Mesenchymal stem cell (in vitro differentiated cells and primary cell): ENCODE measurements around the gene DPF1.
A peak's percentile ranks its signal among the peaks of the same experiment; 100 is the strongest.

Experiments used
- DNase-seq: peaks from one replicate; pipeline ENCODE4 v3.0.0-alpha.2; 2013
- H2AFZ ChIP-seq: one replicate; pipeline ENCODE4 v1.6.1; 2013; ENCODE audit warnings: low read depth, mild to moderate bottlenecking, control low read depth, inconsistent platforms, low read length, moderate library complexity
- H2AK5ac ChIP-seq: 2 replicates; pipeline ENCODE4 v1.6.1; 2013; ENCODE audit warnings: low read length, moderate library complexity, mild to moderate bottlenecking, inconsistent platforms; ENCODE audit not compliant: severe bottlenecking
- H2BK120ac ChIP-seq: one replicate; pipeline ENCODE4 v1.6.1; 2013; ENCODE audit warnings: low read depth, mild to moderate bottlenecking, inconsistent platforms, low read length, moderate library complexity
- H2BK12ac ChIP-seq, 2 experiments: one replicate each; pipeline ENCODE4 v1.6.1; 2013; ENCODE audit warnings: inconsistent platforms in 2 of 2, low read length in 2 of 2, mild to moderate bottlenecking in 2 of 2, moderate library complexity in 2 of 2, control low read depth in 1 of 2
- H2BK15ac ChIP-seq: one replicate; pipeline ENCODE4 v1.6.1; 2013; ENCODE audit warnings: mild to moderate bottlenecking, low read depth, inconsistent platforms; ENCODE audit not compliant: poor library complexity, severe bottlenecking
- H2BK5ac ChIP-seq: 2 replicates; pipeline ENCODE4 v1.6.1; 2013; ENCODE audit warnings: low read depth, mild to moderate bottlenecking, low read length, control low read depth, inconsistent platforms; ENCODE audit not compliant: poor library complexity, severe bottlenecking
- H3K14ac ChIP-seq, 2 experiments: one replicate each; pipeline ENCODE4 v1.6.1; 2013; ENCODE audit warnings: inconsistent platforms in 2 of 2, low read length in 2 of 2, control low read depth in 1 of 2, mild to moderate bottlenecking in 1 of 2, moderate library complexity in 1 of 2
- H3K18ac ChIP-seq, 2 experiments: one replicate each; pipeline ENCODE4 v1.6.1; 2013; ENCODE audit warnings: inconsistent platforms in 2 of 2, low read length in 2 of 2, control low read depth in 1 of 2, low read depth in 1 of 2, mild to moderate bottlenecking in 1 of 2
- H3K23ac ChIP-seq, 2 experiments: one replicate each; pipeline ENCODE4 v1.6.1; 2013; ENCODE audit warnings: inconsistent platforms in 2 of 2, low read length in 2 of 2, mild to moderate bottlenecking in 2 of 2, moderate library complexity in 2 of 2, control low read depth in 1 of 2
- H3K27ac ChIP-seq: 2 replicates; pipeline ENCODE4 v1.5.1; 2013; ENCODE audit warnings: mild to moderate bottlenecking, moderate library complexity, low read length, control low read depth, inconsistent platforms; ENCODE audit not compliant: poor library complexity, severe bottlenecking
- H3K27me3 ChIP-seq, 2 experiments: 2 replicates each; pipeline versions ENCODE4 v1.6.1 to v1.7.0; 2013; ENCODE audit warnings: low read length in 2 of 2, mild to moderate bottlenecking in 2 of 2, moderate library complexity in 2 of 2, control low read depth in 1 of 2, inconsistent platforms in 1 of 2; ENCODE audit not compliant: control insufficient read depth in 1 of 2, insufficient read depth in 1 of 2
- H3K36me3 ChIP-seq, 2 experiments: 2 replicates each; pipeline versions ENCODE4 v1.6.1 to v1.7.0; 2013; ENCODE audit warnings: low read length in 2 of 2, control low read depth in 1 of 2, inconsistent platforms in 1 of 2, low read depth in 1 of 2, mild to moderate bottlenecking in 1 of 2; ENCODE audit not compliant: insufficient read depth in 2 of 2, control insufficient read depth in 1 of 2
- H3K4ac ChIP-seq, 2 experiments: one replicate each; pipeline ENCODE4 v1.6.1; 2013; ENCODE audit warnings: inconsistent platforms in 2 of 2, low read length in 2 of 2, mild to moderate bottlenecking in 2 of 2, moderate library complexity in 2 of 2, control low read depth in 1 of 2, low read depth in 1 of 2
- H3K4me1 ChIP-seq: 2 replicates; pipeline ENCODE4 v1.6.1; 2013; ENCODE audit warnings: low read depth, low read length, control low read depth; ENCODE audit not compliant: control insufficient read depth, insufficient read depth
- H3K4me2 ChIP-seq: 2 replicates; pipeline ENCODE4 v1.6.1; 2013; ENCODE audit warnings: low read length, mild to moderate bottlenecking, inconsistent platforms; ENCODE audit not compliant: poor library complexity, severe bottlenecking
- H3K4me3 ChIP-seq, 2 experiments: 2 replicates each; pipeline versions ENCODE4 v1.5.1 to v1.7.0; 2013; ENCODE audit warnings: low read length in 2 of 2, mild to moderate bottlenecking in 2 of 2, control low read depth in 1 of 2, low read depth in 1 of 2; ENCODE audit not compliant: insufficient read depth in 1 of 2
- H3K79me1 ChIP-seq: replicated peaks from 2 replicates; pipeline ENCODE4 v1.6.1; 2013; ENCODE audit warnings: mild to moderate bottlenecking, control low read depth, low read length, inconsistent platforms; ENCODE audit not compliant: poor library complexity, severe bottlenecking
- H3K9ac ChIP-seq: 2 replicates; pipeline ENCODE4 v1.7.0; 2013; ENCODE audit warnings: mild to moderate bottlenecking, low read length, moderate library complexity
- H3K9me3 ChIP-seq: 2 replicates; pipeline ENCODE4 v1.7.0; 2013; ENCODE audit warnings: mild to moderate bottlenecking, low read length; ENCODE audit not compliant: control insufficient read depth
- H4K8ac ChIP-seq: one replicate; pipeline ENCODE4 v1.6.1; 2013; ENCODE audit warnings: inconsistent platforms, mild to moderate bottlenecking, low read length, moderate library complexity
- H4K91ac ChIP-seq: one replicate; pipeline ENCODE4 v1.6.1; 2013; ENCODE audit warnings: mild to moderate bottlenecking, low read length, inconsistent platforms
- WGBS: methylation state at CpG from one replicate; pipeline ENCODE4 v1.1.7; 2013; ENCODE audit warnings: mixed read lengths; 5-methylcytosine and 5-hydroxymethylcytosine counted together

The DPF1 gene

DNA sequence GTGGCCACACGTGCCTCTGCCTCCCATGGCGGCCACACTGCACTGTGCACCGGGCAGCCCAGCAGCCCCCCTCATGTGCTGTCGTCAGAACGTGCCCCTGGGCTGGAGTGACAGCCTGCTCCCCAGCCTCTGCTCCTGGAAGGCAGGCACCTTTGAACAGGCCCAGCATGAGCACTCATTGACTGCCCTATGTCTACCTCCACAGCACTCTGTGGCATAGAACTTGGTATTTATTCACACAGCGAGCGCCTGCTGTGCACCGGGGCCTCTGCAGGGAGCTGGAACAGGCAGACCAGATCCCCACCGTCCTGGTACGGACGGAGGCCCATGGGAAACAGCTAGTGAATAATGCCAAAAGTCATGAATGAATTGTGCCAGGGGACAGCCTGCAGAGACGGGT is 53.7 kb downstream of the DPF1 start:
- no peak overlapping the region for H3K18ac ChIP-seq
- no peak overlapping the region for H2BK12ac ChIP-seq
- no peak overlapping the region for H3K23ac ChIP-seq
- no peak overlapping the region for H2BK15ac ChIP-seq
- no peaks in the 10 kb centered on the region for H3K27me3 ChIP-seq
- no peak overlapping the region for H2BK5ac ChIP-seq
- H3K79me1 ChIP-seq: peaks cover 44% of the 10 kb centered on the region
- no peak overlapping the region for H2BK120ac ChIP-seq
- no peak for DNase-seq
- WGBS: 95% methylated on average over 12 of the region's 12 CpGs
- H3K9ac ChIP-seq: no peak overlapping the region
- H3K4me3 ChIP-seq: no peak overlapping the region
- H3K27ac ChIP-seq: no peak overlapping the region
- no peaks in the 10 kb centered on the region for H3K4me1 ChIP-seq
- no peak overlapping the region for H3K4me2 ChIP-seq
- H4K91ac ChIP-seq: no peak overlapping the region
- no peaks in the 10 kb centered on the region for H3K9me3 ChIP-seq
- H4K8ac ChIP-seq: no peak overlapping the region
- no peak overlapping the region for H2AK5ac ChIP-seq
- no peak overlapping the region for H2AFZ ChIP-seq
- H3K14ac ChIP-seq: peak overlapping the region in 1 of 2 experiments; percentile 36
- H3K4ac ChIP-seq: no peak overlapping the region
- peaks cover 46 to 80% of the 10 kb centered on the region in 2 experiments for H3K36me3 ChIP-seq

DNA sequence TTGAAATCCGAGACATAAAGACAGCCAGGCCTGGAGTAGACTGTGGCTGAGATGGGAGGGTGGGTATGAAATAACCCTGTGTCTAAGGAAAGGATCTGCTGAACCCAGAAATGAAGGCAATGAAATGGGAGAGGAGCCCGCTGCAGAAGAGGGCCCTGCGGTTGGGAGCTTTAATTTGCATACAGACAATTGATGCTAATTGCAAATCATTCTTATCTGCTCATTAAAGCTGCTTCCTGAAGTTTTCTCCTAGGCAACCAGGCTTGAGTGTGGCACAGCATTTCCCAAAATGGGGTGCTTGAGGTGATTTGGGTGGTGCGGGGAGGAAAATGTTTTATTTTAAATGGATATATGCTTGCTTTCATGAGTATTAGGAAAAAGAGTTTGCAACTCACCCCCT is 55.4 kb downstream of the DPF1 start:
- H3K18ac ChIP-seq: no peak overlapping the region
- H3K79me1 ChIP-seq: peaks cover 40% of the 10 kb centered on the region
- H2AFZ ChIP-seq: no peak overlapping the region
- 99% methylated on average over 4 of the region's 4 CpGs for whole genome bisulfite sequencing
- H2BK15ac ChIP-seq: no peak overlapping the region
- no peak overlapping the region for H2BK12ac ChIP-seq
- no peak overlapping the region for H3K4me3 ChIP-seq
- H3K36me3 ChIP-seq: peaks cover 62 to 82% of the 10 kb centered on the region in 2 experiments
- H2BK120ac ChIP-seq: no peak overlapping the region
- H2AK5ac ChIP-seq: no peak overlapping the region
- DNase-seq: no peak
- no peaks in the 10 kb centered on the region for H3K4me1 ChIP-seq
- no peak overlapping the region for H3K4ac ChIP-seq
- H4K91ac ChIP-seq: no peak overlapping the region
- no peaks in the 10 kb centered on the region for H3K9me3 ChIP-seq
- no peak overlapping the region for H3K14ac ChIP-seq
- H4K8ac ChIP-seq: no peak overlapping the region
- no peak overlapping the region for H3K23ac ChIP-seq
- H3K9ac ChIP-seq: no peak overlapping the region
- no peak overlapping the region for H3K4me2 ChIP-seq
- no peak overlapping the region for H3K27ac ChIP-seq
- H2BK5ac ChIP-seq: no peak overlapping the region
- no peaks in the 10 kb centered on the region for H3K27me3 ChIP-seq

- H2AK5ac ChIP-seq: no peak overlapping the region
- no peak overlapping the region for H2BK15ac ChIP-seq
- H3K4me2 ChIP-seq: no peak overlapping the region
- H3K9me3 ChIP-seq: peaks cover 13% of the 10 kb centered on the region
- H3K4me1 ChIP-seq: no peaks in the 10 kb centered on the region
- no peak overlapping the region for H2BK12ac ChIP-seq
- H3K23ac ChIP-seq: no peak overlapping the region
- H4K91ac ChIP-seq: no peak overlapping the region
- H3K9ac ChIP-seq: no peak overlapping the region
- no peak overlapping the region for H3K4ac ChIP-seq
- no peaks in the 10 kb centered on the region for H3K27me3 ChIP-seq
- no peak for DNase-seq
- peaks cover 74 to 83% of the 10 kb centered on the region in 2 experiments for H3K36me3 ChIP-seq
- no peak overlapping the region for H3K4me3 ChIP-seq
- no peak overlapping the region for H2BK5ac ChIP-seq
- WGBS: 97% methylated on average over 6 of the region's 6 CpGs
- H3K27ac ChIP-seq: no peak overlapping the region
- H2AFZ ChIP-seq: no peak overlapping the region
- no peak overlapping the region for H4K8ac ChIP-seq
- peaks cover 23% of the 10 kb centered on the region for H3K79me1 ChIP-seq
- H2BK120ac ChIP-seq: no peak overlapping the region
- H3K18ac ChIP-seq: no peak overlapping the region
- H3K14ac ChIP-seq: no peak overlapping the region
Observed at GRCh38 chr19:38165335-38165734, 58.7 kb downstream of the DPF1 start.

- no peak overlapping the region for H3K18ac ChIP-seq
- no peak overlapping the region for H3K23ac ChIP-seq
- H3K27me3 ChIP-seq: no peaks in the 10 kb centered on the region
- DNase-seq: no peak
- no peak overlapping the region for H3K27ac ChIP-seq
- no peak overlapping the region for H2BK120ac ChIP-seq
- peaks cover 13% of the 10 kb centered on the region for H3K9me3 ChIP-seq
- peaks cover 75 to 79% of the 10 kb centered on the region in 2 experiments for H3K36me3 ChIP-seq
- 97% methylated on average over 25 of the region's 25 CpGs for WGBS
- no peak overlapping the region for H4K8ac ChIP-seq
- no peak overlapping the region for H3K4ac ChIP-seq
- no peak overlapping the region for H3K9ac ChIP-seq
- H3K4me2 ChIP-seq: no peak overlapping the region
- no peaks in the 10 kb centered on the region for H3K4me1 ChIP-seq
- H3K14ac ChIP-seq: no peak overlapping the region
- H2BK12ac ChIP-seq: no peak overlapping the region
- no peak overlapping the region for H2BK5ac ChIP-seq
- peaks cover 17% of the 10 kb centered on the region for H3K79me1 ChIP-seq
- no peak overlapping the region for H2AK5ac ChIP-seq
- no peak overlapping the region for H2BK15ac ChIP-seq
- H3K4me3 ChIP-seq: no peak overlapping the region
- H4K91ac ChIP-seq: no peak overlapping the region
- H2AFZ ChIP-seq: no peak overlapping the region
Observed at GRCh38 chr19:38164526-38164925, 59.5 kb downstream of the DPF1 start.
